Sigmoid colon (tissue), 7 donors: ENCODE measurements around the gene UBE2B. TPM values are rescaled to one million over a fixed set of nuclear protein-coding genes. Genes with fewer than 3 reads are reported as not detected.

Experiments used
- DNase-seq: peaks from one replicate; pipeline ENCODE4 v3.0.0-alpha.2; 2019
- H3K27ac ChIP-seq, 4 donors: fragments of 200-600 bp; sonication (generic); one replicate each; pipeline ENCODE4 v1.5.1; 2016 to 2019; ENCODE audit warnings: mild to moderate bottlenecking in 1 of 4
- H3K27me3 ChIP-seq, 3 donors: fragments of 200-600 bp; sonication (generic); one replicate each; pipeline ENCODE4 v1.5.1; 2019; ENCODE audit warnings: mild to moderate bottlenecking in 1 of 3
- H3K36me3 ChIP-seq, 4 donors: fragments of 200-600 bp; sonication (generic); one replicate each; pipeline ENCODE4 v1.5.1; 2016 to 2019
- H3K4me1 ChIP-seq, 4 donors: fragments of 200-600 bp; sonication (generic); one replicate each; pipeline ENCODE4 v1.5.1; 2017 to 2019
- H3K4me3 ChIP-seq, 4 donors: fragments of 200-600 bp; sonication (generic); one replicate each; pipeline ENCODE4 v1.5.1; 2017 to 2019; ENCODE audit warnings: mild to moderate bottlenecking in 2 of 4, moderate library complexity in 1 of 4
- H3K9me3 ChIP-seq, 4 donors: fragments of 200-600 bp in 3 of 4; sonication (generic) in 3 of 4; one replicate each; pipeline versions ENCODE4 v1.5.1 to v1.6.1; 2013 to 2019
- CTCF ChIP-seq, 4 experiments: fragments of 450-650 bp in 3 of 4; fragments of 200-600 bp in 1 of 4; IDR thresholded peaks; one replicate each; pipeline ENCODE4 v1.5.1; 2016 to 2019; ENCODE audit warnings: antibody characterized with exemption in 4 of 4, mild to moderate bottlenecking in 3 of 4, moderate library complexity in 2 of 4
- EP300 ChIP-seq, 4 donors: sonication (generic); formaldehyde crosslinking; IDR thresholded peaks; one replicate each; pipeline ENCODE4 v1.6.1; 2017; ENCODE audit warnings: antibody characterized with exemption in 4 of 4
- POLR2A ChIP-seq, 2 donors: fragments of 450-650 bp; IDR thresholded peaks; one replicate each; pipeline ENCODE4 v1.6.1; 2016; ENCODE audit warnings: antibody characterized with exemption in 2 of 2, mild to moderate bottlenecking in 2 of 2, moderate library complexity in 2 of 2
- POLR2AphosphoS5 ChIP-seq, 4 donors: sonication (generic); formaldehyde crosslinking; IDR thresholded peaks; one replicate each; pipeline ENCODE4 v1.6.1; 2017; ENCODE audit warnings: antibody characterized with exemption in 4 of 4
- WGBS, 2 donors: extraction: QIAGEN DNeasy Blood & Tissue Kit; methylation state at CpG; one replicate each; pipeline ENCODE4 v1.1.7; 2013; 5-methylcytosine and 5-hydroxymethylcytosine counted together
- intact Hi-C: fragments of 100-400 bp; cut with DNase I; formaldehyde crosslinking; loops from one replicate; pipeline ENCODE4 v1.15.1; 2023
- polyA plus RNA-seq, 3 donors: library from polyadenylated mRNA; stranded (reverse); fragments of 200-250 nt; gene quantifications; one replicate each; pipeline ENCODE4 v1.2.3, GENCODE V29; 2013
- total RNA-seq, 4 donors: library from RNA; depleted of rRNA; stranded (reverse); fragments of >200 nt; gene quantifications; one replicate each; pipeline ENCODE4 v1.1.0, GENCODE V29; 2016
- donor health status: healthy with polysubstance abuse.
- donor health status: Bipolar disorder and iron deficiency.
- donor health status: healthy.

Gene UBE2B
- total and polyA plus RNA-seq, 7 donors: 66.8 to 158 (median 98.1) TPM

- TF ChIP-seq POLR2A (IDR thresholded peaks at IDR 0.05) (no peak), POLR2AphosphoS5 (IDR thresholded peaks at IDR 0.05) (no peak), CTCF (IDR thresholded peaks at IDR 0.05) (no peak), EP300 (IDR thresholded peaks at IDR 0.05) (no peak)
- H3K36me3 ChIP-seq: peaks cover 18 to 96% (median 57%) of the 10 kb centered on the region in 4 donors
- intact Hi-C loops: no loop called here
- 69 to 77% methylated on average over 4 of the region's 4 CpGs for WGBS, 2 donors
- H3K27me3 ChIP-seq: no peaks in the 10 kb centered on the region
- H3K4me3 ChIP-seq: no peak overlapping the region
- H3K9me3 ChIP-seq: no peaks in the 10 kb centered on the region
- DNase-seq: no peak
- no peaks in the 10 kb centered on the region for H3K4me1 ChIP-seq
- H3K27ac ChIP-seq: no peak overlapping the region
Measured at GRCh38 chr5:134383980-134384697, 12.8 kb downstream of the UBE2B start.

GRCh38 chr5:134387443-134387842, 16.1 kb downstream of the UBE2B start:
- TF ChIP-seq POLR2AphosphoS5 (IDR thresholded peaks at IDR 0.05): no peak
- no peak for TF ChIP-seq EP300 (IDR thresholded peaks at IDR 0.05)
- no peak for TF ChIP-seq POLR2A (IDR thresholded peaks at IDR 0.05)
- TF ChIP-seq CTCF (IDR thresholded peaks at IDR 0.05): no peak
- intact Hi-C loops: no loop called here
- peaks cover 12 to 100% (median 62%) of the 10 kb centered on the region in 4 donors for H3K36me3 ChIP-seq
- no peaks in the 10 kb centered on the region for H3K27me3 ChIP-seq
- no peaks in the 10 kb centered on the region for H3K9me3 ChIP-seq
- H3K4me3 ChIP-seq: no peak overlapping the region
- DNase-seq: no peak
- H3K4me1 ChIP-seq: peaks cover 0 to 11% (median 3%) of the 10 kb centered on the region in 4 donors
- H3K27ac ChIP-seq: no peak overlapping the region
- WGBS, 2 donors: 95 to 100% methylated on average over 1 of the region's 1 CpG

GRCh38 chr5:134392301-134392700, 20.9 kb downstream of the UBE2B start:
- no peaks in the 10 kb centered on the region for H3K27me3 ChIP-seq
- peak overlapping the region in 1 of 4 donors; percentile 3 for H3K27ac ChIP-seq
- peaks cover 16 to 100% (median 52%) of the 10 kb centered on the region in 4 donors for H3K36me3 ChIP-seq
- no peak overlapping the region for H3K4me3 ChIP-seq
- intact Hi-C loops: no loop called here
- 57 to 81% methylated on average over 2 of the region's 2 CpGs for WGBS, 2 donors
- H3K4me1 ChIP-seq: peaks cover 0 to 21% (median 4%) of the 10 kb centered on the region in 4 donors
- no peaks in the 10 kb centered on the region for H3K9me3 ChIP-seq
- no peak for DNase-seq
- TF ChIP-seq POLR2A (IDR thresholded peaks at IDR 0.05) (no peak), EP300 (IDR thresholded peaks at IDR 0.05) (no peak), POLR2AphosphoS5 (IDR thresholded peaks at IDR 0.05) (no peak), CTCF (IDR thresholded peaks at IDR 0.05) (no peak)

GRCh38 chr5:134394932-134395331, 23.6 kb downstream of the UBE2B start:
- no peaks in the 10 kb centered on the region for H3K9me3 ChIP-seq
- H3K27me3 ChIP-seq: no peaks in the 10 kb centered on the region
- WGBS, 2 donors: 91 to 98% methylated on average over 7 of the region's 7 CpGs
- H3K36me3 ChIP-seq: peaks cover 13 to 95% (median 38%) of the 10 kb centered on the region in 4 donors
- intact Hi-C loops: no loop called here
- TF ChIP-seq EP300 (IDR thresholded peaks at IDR 0.05) (no peak), CTCF (IDR thresholded peaks at IDR 0.05) (no peak), POLR2A (IDR thresholded peaks at IDR 0.05) (no peak), POLR2AphosphoS5 (IDR thresholded peaks at IDR 0.05) (no peak)
- H3K27ac ChIP-seq: no peak overlapping the region
- no peak for DNase-seq
- no peak overlapping the region for H3K4me3 ChIP-seq
- peaks cover 0 to 21% (median 4%) of the 10 kb centered on the region in 4 donors for H3K4me1 ChIP-seq
